Vagina (tissue), 2 donors: Measurements from ENCODE around the gene IHH.

ENCODE experiments used
- CTCF ChIP-seq, 3 experiments: fragments of 450-650 bp in 2 of 3; fragments of 200-600 bp in 1 of 3; sonication (generic) in 1 of 3; IDR thresholded peaks; one replicate each; pipeline ENCODE4 v1.5.1; 2017 to 2019; ENCODE audit warnings: antibody characterized with exemption in 3 of 3, mild to moderate bottlenecking in 2 of 3, moderate library complexity in 2 of 3
- POLR2A ChIP-seq, 2 donors: fragments of 450-650 bp; IDR thresholded peaks; one replicate each; pipeline ENCODE4 v1.6.1; 2017; ENCODE audit warnings: antibody characterized with exemption in 2 of 2, mild to moderate bottlenecking in 2 of 2, moderate library complexity in 2 of 2
- POLR2AphosphoS5 ChIP-seq, 2 donors: sonication (generic); formaldehyde crosslinking; IDR thresholded peaks; one replicate each; pipeline ENCODE4 v1.9.0; 2017; ENCODE audit warnings: antibody characterized with exemption in 2 of 2, mild to moderate bottlenecking in 2 of 2, low read depth in 1 of 2; ENCODE audit not compliant: insufficient read depth in 1 of 2

DNA sequence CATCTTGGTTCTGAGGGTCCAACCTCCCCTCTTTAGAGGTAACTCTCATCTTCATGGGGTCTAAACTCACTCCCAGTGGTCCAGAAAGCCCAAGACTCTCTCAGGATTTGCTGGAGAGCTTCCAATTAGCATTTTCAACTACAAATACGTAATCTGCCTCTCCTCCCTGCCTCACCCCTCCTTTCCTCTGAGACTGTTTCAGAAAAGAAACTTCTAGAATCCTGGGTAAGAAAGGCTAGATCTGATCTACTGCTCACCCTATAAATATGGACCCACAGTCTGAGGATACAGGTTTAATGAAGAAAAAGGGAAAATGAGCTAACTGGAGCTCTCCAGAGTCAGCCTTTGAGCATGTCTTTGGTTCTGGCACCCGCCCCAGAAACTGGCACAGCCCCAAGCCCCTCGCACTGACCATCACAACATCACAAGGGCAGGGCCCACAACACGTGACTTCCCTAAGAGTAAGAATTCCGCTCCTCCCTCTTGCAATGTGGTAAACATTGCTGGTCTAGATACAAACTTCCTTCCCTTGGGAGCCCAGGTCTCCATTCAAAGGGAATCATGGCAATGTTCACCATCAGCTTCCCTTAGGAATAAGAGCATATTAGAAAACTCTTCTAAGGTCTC lies 21.7 kb upstream of the IHH start:
- TF ChIP-seq POLR2A (IDR thresholded peaks at IDR 0.05), result no peak
- no peak for TF ChIP-seq CTCF (IDR thresholded peaks at IDR 0.05)
- no peak for TF ChIP-seq POLR2AphosphoS5 (IDR thresholded peaks at IDR 0.05; ENCODE audit: insufficient read depth in 1 of 2, low read depth in 1 of 2)
